HepG2 (cell line): Measurements from ENCODE around the gene PMM2. TPM values are rescaled to one million over a fixed set of nuclear protein-coding genes. Genes with fewer than 3 reads are reported as not detected.

ENCODE experiments used
- CREB1 ChIP-seq, 2 experiments: fragments of 450-650 bp in 1 of 2; IDR thresholded peaks; 2 replicates each; pipeline ENCODE4 v1.6.1; 2016 to 2017; ENCODE audit warnings: control low read depth in 1 of 2, mild to moderate bottlenecking in 1 of 2, missing compliant biosample characterization in 1 of 2, missing genetic modification characterization in 1 of 2
- NPAS2 ChIP-seq: sonication (generic); formaldehyde crosslinking; IDR thresholded peaks from 2 replicates; pipeline ENCODE4 v1.8.0; 2022; ENCODE audit warnings: mild to moderate bottlenecking, missing genetic modification reagents, borderline replicate concordance
- NR2F2 ChIP-seq: IDR thresholded peaks from 2 replicates; pipeline ENCODE4 v1.6.1; 2012; ENCODE audit warnings: low read depth, inconsistent platforms, borderline replicate concordance
- PAX8 ChIP-seq: sonication (generic); formaldehyde crosslinking; IDR thresholded peaks from 2 replicates; pipeline ENCODE4 v1.8.0; 2022; ENCODE audit warnings: mild to moderate bottlenecking, missing genetic modification reagents, borderline replicate concordance
- PHF20 ChIP-seq: sonication (generic); formaldehyde crosslinking; IDR thresholded peaks from 2 replicates; pipeline ENCODE4 v1.5.0; 2020; ENCODE audit warnings: mild to moderate bottlenecking, missing genetic modification reagents
- SP5 ChIP-seq: IDR thresholded peaks from 2 replicates; pipeline ENCODE4 v1.6.1; 2016; ENCODE audit warnings: low read depth, borderline replicate concordance
- ZNF607 ChIP-seq: sonication (generic); formaldehyde crosslinking; IDR thresholded peaks from 2 replicates; pipeline ENCODE4 v1.5.1; 2020; ENCODE audit warnings: missing genetic modification reagents, mild to moderate bottlenecking, borderline replicate concordance
- ZNF790 ChIP-seq: sonication (generic); formaldehyde crosslinking; IDR thresholded peaks from 2 replicates; pipeline ENCODE4 v1.8.0; 2022; ENCODE audit warnings: missing genetic modification reagents, mild to moderate bottlenecking, borderline replicate concordance
- polyA plus RNA-seq, 8 experiments: library from polyadenylated mRNA; depleted of rRNA in 3 of 8; stranded (reverse) in 7 of 8; unstranded in 1 of 8; fragments of >200 nt; fragmentation: Illumina TruSeq in 4 of 8; extraction: Trizol in 4 of 8; gene quantifications; 2 replicates each; pipeline versions ENCODE4 v1.2.1 to v1.2.3, GENCODE V29; 2011 to 2016; ENCODE audit warnings: low read depth in 4 of 8, missing spikeins in 1 of 8, mixed read lengths in 1 of 8; ENCODE audit not compliant: insufficient read depth in 1 of 8
- total RNA-seq, 5 experiments: library from RNA; depleted of rRNA; stranded (reverse); fragments of >200 nt; fragmentation: Illumina TruSeq; extraction: Trizol; gene quantifications; 2 replicates each; pipeline ENCODE4 v1.2.3, GENCODE V29; 2016; ENCODE audit warnings: low read depth in 1 of 5
- TF ChIP-seq, protein P1 (sequence below): fragments of 450-650 bp; IDR thresholded peaks from 2 replicates; pipeline ENCODE4 v1.6.1; 2017; ENCODE audit warnings: mild to moderate bottlenecking
- TF ChIP-seq, protein P2 (sequence below): sonication (generic); formaldehyde crosslinking; IDR thresholded peaks from 2 replicates; pipeline ENCODE4 v1.4.0; 2020; ENCODE audit warnings: missing genetic modification reagents
- TF ChIP-seq, protein P3 (sequence below): sonication (generic); formaldehyde crosslinking; conservative IDR thresholded peaks from 2 replicates; pipeline ENCODE4 v1.4.0; 2020; ENCODE audit warnings: missing genetic modification reagents
- TF ChIP-seq, protein P4 (sequence below): sonication (generic); formaldehyde crosslinking; IDR thresholded peaks from 2 replicates; pipeline ENCODE4 v1.9.0; 2021; ENCODE audit warnings: missing genetic modification reagents, borderline replicate concordance
- TF ChIP-seq, protein P5 (sequence below): sonication (generic); formaldehyde crosslinking; IDR thresholded peaks from 2 replicates; pipeline ENCODE4 v1.5.0; 2020; ENCODE audit warnings: missing genetic modification reagents, mild to moderate bottlenecking, borderline replicate concordance
- TF ChIP-seq, protein P6 (sequence below): sonication (generic); formaldehyde crosslinking; IDR thresholded peaks from 2 replicates; pipeline ENCODE4 v1.4.0; 2020; ENCODE audit warnings: missing genetic modification reagents
- TF ChIP-seq, protein P7 (sequence below): sonication (generic); formaldehyde crosslinking; IDR thresholded peaks from 2 replicates; pipeline ENCODE4 v1.9.0; 2022; ENCODE audit warnings: low read depth, missing genetic modification reagents
- TF ChIP-seq, protein P8 (sequence below): sonication (generic); formaldehyde crosslinking; IDR thresholded peaks from 2 replicates; pipeline ENCODE4 v1.4.0; 2020; ENCODE audit warnings: mild to moderate bottlenecking, missing genetic modification reagents

Gene PMM2
- total and polyA plus RNA-seq, 2 of the 13 experiments (the other 11 are each of a cell fraction or from before 2014, with no cell fraction given), result 52.2 to 93.7 TPM

DNA sequence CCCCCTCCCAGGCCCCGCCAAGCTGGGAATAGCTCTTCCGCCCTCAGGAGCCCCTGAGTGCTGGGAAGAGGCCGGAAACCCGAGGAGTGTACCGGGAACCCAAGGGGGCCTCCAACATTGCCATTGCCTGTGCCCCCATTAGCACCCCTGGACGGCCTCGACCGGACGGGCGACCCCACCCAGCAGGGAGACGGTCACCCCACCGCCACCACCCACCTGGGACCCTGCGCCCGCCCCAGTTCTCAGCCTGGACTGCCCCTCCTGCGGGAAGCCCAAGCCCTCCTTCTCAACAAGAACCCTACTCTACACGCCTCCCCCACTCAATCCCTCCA, 69.2 kb downstream of the PMM2 start (continued):
- TF ChIP-seq, protein P1, sequence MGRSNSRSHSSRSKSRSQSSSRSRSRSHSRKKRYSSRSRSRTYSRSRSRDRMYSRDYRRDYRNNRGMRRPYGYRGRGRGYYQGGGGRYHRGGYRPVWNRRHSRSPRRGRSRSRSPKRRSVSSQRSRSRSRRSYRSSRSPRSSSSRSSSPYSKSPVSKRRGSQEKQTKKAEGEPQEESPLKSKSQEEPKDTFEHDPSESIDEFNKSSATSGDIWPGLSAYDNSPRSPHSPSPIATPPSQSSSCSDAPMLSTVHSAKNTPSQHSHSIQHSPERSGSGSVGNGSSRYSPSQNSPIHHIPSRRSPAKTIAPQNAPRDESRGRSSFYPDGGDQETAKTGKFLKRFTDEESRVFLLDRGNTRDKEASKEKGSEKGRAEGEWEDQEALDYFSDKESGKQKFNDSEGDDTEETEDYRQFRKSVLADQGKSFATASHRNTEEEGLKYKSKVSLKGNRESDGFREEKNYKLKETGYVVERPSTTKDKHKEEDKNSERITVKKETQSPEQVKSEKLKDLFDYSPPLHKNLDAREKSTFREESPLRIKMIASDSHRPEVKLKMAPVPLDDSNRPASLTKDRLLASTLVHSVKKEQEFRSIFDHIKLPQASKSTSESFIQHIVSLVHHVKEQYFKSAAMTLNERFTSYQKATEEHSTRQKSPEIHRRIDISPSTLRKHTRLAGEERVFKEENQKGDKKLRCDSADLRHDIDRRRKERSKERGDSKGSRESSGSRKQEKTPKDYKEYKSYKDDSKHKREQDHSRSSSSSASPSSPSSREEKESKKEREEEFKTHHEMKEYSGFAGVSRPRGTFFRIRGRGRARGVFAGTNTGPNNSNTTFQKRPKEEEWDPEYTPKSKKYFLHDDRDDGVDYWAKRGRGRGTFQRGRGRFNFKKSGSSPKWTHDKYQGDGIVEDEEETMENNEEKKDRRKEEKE, result no peak
- TF ChIP-seq NPAS2 (CRISPR knock-in tag) (no peak), ZNF790 (CRISPR knock-in tag) (no peak), PHF20 (no peak), SP5 (no peak), CREB1 (IDR thresholded peaks at IDR 0.05) (no peak), CREB1 (CRISPR knock-in tag; IDR thresholded peaks at IDR 0.05) (no peak), PAX8 (CRISPR knock-in tag) (no peak), NR2F2 (no peak), ZNF607 (CRISPR knock-in tag) (no peak)
- TF ChIP-seq, protein P2, sequence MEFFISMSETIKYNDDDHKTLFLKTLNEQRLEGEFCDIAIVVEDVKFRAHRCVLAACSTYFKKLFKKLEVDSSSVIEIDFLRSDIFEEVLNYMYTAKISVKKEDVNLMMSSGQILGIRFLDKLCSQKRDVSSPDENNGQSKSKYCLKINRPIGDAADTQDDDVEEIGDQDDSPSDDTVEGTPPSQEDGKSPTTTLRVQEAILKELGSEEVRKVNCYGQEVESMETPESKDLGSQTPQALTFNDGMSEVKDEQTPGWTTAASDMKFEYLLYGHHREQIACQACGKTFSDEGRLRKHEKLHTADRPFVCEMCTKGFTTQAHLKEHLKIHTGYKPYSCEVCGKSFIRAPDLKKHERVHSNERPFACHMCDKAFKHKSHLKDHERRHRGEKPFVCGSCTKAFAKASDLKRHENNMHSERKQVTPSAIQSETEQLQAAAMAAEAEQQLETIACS, result no peak
- TF ChIP-seq, protein P3, sequence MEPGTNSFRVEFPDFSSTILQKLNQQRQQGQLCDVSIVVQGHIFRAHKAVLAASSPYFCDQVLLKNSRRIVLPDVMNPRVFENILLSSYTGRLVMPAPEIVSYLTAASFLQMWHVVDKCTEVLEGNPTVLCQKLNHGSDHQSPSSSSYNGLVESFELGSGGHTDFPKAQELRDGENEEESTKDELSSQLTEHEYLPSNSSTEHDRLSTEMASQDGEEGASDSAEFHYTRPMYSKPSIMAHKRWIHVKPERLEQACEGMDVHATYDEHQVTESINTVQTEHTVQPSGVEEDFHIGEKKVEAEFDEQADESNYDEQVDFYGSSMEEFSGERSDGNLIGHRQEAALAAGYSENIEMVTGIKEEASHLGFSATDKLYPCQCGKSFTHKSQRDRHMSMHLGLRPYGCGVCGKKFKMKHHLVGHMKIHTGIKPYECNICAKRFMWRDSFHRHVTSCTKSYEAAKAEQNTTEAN, result no peak
- TF ChIP-seq, protein P4, sequence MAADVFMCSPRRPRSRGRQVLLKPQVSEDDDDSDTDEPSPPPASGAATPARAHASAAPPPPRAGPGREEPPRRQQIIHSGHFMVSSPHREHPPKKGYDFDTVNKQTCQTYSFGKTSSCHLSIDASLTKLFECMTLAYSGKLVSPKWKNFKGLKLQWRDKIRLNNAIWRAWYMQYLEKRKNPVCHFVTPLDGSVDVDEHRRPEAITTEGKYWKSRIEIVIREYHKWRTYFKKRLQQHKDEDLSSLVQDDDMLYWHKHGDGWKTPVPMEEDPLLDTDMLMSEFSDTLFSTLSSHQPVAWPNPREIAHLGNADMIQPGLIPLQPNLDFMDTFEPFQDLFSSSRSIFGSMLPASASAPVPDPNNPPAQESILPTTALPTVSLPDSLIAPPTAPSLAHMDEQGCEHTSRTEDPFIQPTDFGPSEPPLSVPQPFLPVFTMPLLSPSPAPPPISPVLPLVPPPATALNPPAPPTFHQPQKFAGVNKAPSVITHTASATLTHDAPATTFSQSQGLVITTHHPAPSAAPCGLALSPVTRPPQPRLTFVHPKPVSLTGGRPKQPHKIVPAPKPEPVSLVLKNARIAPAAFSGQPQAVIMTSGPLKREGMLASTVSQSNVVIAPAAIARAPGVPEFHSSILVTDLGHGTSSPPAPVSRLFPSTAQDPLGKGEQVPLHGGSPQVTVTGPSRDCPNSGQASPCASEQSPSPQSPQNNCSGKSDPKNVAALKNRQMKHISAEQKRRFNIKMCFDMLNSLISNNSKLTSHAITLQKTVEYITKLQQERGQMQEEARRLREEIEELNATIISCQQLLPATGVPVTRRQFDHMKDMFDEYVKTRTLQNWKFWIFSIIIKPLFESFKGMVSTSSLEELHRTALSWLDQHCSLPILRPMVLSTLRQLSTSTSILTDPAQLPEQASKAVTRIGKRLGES (CRISPR knock-in tag), result no peak
- TF ChIP-seq, protein P5, sequence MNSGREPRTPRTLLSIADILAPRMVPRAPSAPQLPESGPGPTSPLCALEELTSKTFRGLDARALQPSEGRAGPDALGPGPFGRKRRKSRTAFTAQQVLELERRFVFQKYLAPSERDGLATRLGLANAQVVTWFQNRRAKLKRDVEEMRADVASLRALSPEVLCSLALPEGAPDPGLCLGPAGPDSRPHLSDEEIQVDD, result peak; percentile 21; the same call in 1 of the 2 replicates
- TF ChIP-seq, protein P6, sequence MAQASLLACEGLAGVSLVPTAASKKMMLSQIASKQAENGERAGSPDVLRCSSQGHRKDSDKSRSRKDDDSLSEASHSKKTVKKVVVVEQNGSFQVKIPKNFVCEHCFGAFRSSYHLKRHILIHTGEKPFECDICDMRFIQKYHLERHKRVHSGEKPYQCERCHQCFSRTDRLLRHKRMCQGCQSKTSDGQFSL (CRISPR knock-in tag), result peak; percentile 32; the same call in 1 of the 2 replicates
- TF ChIP-seq, protein P7, sequence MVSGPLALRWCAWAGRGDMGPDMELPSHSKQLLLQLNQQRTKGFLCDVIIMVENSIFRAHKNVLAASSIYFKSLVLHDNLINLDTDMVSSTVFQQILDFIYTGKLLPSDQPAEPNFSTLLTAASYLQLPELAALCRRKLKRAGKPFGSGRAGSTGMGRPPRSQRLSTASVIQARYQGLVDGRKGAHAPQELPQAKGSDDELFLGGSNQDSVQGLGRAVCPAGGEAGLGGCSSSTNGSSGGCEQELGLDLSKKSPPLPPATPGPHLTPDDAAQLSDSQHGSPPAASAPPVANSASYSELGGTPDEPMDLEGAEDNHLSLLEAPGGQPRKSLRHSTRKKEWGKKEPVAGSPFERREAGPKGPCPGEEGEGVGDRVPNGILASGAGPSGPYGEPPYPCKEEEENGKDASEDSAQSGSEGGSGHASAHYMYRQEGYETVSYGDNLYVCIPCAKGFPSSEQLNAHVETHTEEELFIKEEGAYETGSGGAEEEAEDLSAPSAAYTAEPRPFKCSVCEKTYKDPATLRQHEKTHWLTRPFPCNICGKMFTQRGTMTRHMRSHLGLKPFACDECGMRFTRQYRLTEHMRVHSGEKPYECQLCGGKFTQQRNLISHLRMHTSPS (CRISPR knock-in tag), result no peak
- TF ChIP-seq, protein P8, sequence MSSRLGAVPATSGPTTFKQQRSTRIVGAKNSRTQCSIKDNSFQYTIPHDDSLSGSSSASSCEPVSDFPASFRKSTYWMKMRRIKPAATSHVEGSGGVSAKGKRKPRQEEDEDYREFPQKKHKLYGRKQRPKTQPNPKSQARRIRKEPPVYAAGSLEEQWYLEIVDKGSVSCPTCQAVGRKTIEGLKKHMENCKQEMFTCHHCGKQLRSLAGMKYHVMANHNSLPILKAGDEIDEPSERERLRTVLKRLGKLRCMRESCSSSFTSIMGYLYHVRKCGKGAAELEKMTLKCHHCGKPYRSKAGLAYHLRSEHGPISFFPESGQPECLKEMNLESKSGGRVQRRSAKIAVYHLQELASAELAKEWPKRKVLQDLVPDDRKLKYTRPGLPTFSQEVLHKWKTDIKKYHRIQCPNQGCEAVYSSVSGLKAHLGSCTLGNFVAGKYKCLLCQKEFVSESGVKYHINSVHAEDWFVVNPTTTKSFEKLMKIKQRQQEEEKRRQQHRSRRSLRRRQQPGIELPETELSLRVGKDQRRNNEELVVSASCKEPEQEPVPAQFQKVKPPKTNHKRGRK, result no peak
